GM10266 (cell line): ENCODE data around the gene CTU2.

Experiments
- DNase-seq: peaks from one replicate; pipeline ENCODE4 v3.0.0; 2012; ENCODE audit errors: extremely low spot score
- CTCF ChIP-seq: IDR thresholded peaks from 2 replicates; pipeline ENCODE4 v1.5.1; 2012; ENCODE audit warnings: mild to moderate bottlenecking, low read depth; ENCODE audit not compliant: control insufficient read depth, insufficient read depth; ENCODE audit errors: missing control alignments

CTU2 gene

GRCh38 chr16:88755745-88756443, 49.6 kb downstream of the CTU2 start:
- no peak for DNase-seq
- TF ChIP-seq CTCF: no peak

- DNase-seq: no peak
- TF ChIP-seq CTCF: no peak
These were observed 52.1 kb downstream of the CTU2 start for GRCh38 chr16:88758227-88758943.

- no peak for TF ChIP-seq CTCF
- DNase-seq: no peak
These were observed 52.6 kb downstream of the CTU2 start for GRCh38 chr16:88758944-88759244.

GRCh38 chr16:88759245-88759975, 53.1 kb downstream of the CTU2 start:
- no peak for DNase-seq
- no peak for TF ChIP-seq CTCF

GRCh38 chr16:88759976-88760350, 53.7 kb downstream of the CTU2 start:
- DNase-seq: no peak
- no peak for TF ChIP-seq CTCF

GRCh38 chr16:88760424-88761142, 54.3 kb downstream of the CTU2 start:
- no peak for DNase-seq
- TF ChIP-seq CTCF: no peak

GRCh38 chr16:88761143-88761534, 54.8 kb downstream of the CTU2 start:
- no peak for TF ChIP-seq CTCF
- no peak for DNase-seq
